Putamen (tissue), 1 donor: ENCODE data around the gene WIPI1.
"Not testable (repeated sequence)": the region's sequence is repeated elsewhere in the genome, so short reads cannot be mapped to it uniquely, and the experiment has no call there.

ENCODE experiments used
- DNase-seq: peaks from one replicate; pipeline ENCODE4 v3.0.0-alpha.2; 2016; ENCODE audit warnings: low spot score

WIPI1 gene

GRCh38 chr17:68384471-68384870 is 72.8 kb downstream of the WIPI1 start:
- no peak for DNase-seq

GRCh38 chr17:68383443-68384321 is 73.6 kb downstream of the WIPI1 start:
- DNase-seq = peak; percentile 8

DNA sequence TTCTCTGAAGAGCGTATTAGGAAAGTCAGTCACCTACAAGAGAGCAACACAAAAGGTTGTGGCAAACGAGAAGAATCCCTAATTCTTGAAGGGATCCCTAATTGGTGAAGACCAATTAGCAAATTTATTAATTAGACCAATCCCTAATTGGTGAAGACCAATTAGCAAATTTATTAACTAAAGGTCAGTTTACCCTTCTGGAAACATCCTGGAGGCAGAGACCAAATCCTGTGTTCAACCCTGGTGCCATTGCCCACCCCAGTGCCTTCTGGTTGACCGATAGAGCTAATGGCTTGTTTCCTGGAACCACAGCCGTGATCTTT is 74.2 kb downstream of the WIPI1 start:
- DNase-seq = no peak

DNA sequence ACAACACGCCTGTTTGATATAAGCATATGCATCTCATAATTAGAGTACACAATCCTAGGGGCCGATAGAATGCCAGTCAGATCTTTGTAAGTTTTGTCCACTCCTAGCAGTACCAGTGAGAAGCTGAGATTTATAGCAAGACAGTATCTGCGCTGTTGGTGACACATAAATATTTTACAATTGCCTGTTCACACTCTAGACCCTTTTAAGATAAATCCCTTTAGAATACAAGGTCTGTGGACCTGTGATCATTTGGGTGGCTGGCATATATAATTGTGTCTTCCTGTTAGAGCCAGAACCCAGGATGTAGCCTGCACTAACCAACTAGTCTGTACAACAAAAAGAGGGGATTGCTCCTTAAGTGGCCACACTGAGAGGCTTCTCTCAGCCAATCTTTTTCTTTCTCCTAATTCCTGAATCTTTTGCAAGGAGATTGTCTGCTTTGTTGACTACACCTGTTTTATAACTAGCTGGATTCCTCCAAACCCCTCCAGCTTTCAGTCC is 74.7 kb downstream of the WIPI1 start:
- DNase-seq = no peak

- no peak for DNase-seq
These were observed 76.0 kb downstream of the WIPI1 start for GRCh38 chr17:68381076-68381900.

DNA sequence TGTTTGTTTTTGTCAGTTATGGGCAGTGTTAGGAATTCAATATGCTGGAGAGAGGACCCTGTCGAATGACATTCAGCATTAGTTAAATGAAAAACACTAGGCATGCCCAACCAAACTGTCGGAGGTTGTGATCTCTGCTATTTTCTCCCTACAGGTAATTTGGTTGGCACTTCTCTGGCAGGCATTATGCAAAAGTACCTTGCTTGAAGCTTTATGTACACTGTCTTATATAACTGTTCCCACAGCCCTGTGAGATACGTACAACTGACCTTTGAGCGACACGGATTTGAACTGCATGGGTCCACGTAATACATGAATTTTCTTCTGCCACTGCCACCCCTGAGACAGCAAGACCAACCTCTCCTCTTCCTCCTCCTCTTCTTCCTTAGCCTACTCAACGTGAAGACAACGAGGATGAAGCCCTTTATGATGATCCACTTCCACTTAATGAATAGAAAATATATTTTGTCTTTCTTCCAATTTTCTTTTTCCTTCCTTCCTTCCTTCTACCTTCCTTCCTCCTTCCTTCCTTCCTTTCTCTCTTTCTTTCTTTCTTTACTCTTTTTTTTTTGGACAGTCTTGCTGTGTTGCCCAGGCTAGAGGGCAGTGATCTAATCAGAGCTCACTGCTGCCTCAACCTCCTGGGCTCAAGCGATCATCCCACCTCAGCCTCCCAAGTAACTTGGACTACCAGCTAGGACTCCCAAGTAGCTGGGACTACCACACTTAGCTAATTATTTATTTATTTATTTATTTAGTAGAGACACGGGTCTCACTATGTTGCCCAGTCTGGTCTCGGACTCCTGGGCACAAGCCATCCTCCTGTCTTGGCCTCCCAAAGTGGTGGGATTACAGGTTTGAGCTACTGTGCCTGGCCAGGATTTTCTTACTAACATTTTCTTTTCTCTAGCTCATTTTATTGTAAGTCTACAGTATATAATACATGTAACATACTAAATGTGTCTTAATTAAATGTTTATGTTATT is 77.3 kb downstream of the WIPI1 start:
- no peak for DNase-seq

DNA sequence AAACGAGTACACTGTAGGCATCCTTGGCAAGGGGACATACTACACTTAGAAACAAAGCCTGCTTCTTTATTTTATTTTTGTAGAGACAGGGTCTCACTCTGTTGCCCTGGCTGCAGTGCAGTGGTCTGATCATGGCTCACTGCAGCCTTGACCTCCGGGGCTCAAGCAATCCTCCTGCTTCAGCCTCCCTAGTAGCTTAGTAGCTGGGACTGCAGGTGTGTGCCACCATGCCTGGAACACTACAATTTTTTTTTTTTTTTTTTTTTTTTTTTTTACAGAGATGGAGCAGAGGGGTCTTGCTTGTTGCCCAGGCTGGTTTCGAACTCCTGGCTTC is 78.2 kb downstream of the WIPI1 start:
- no peak for DNase-seq

- DNase-seq = peak; percentile 47
These were observed 78.8 kb downstream of the WIPI1 start for GRCh38 chr17:68378268-68379176.

GRCh38 chr17:68377771-68378267 is 79.5 kb downstream of the WIPI1 start:
- no peak for DNase-seq

DNA sequence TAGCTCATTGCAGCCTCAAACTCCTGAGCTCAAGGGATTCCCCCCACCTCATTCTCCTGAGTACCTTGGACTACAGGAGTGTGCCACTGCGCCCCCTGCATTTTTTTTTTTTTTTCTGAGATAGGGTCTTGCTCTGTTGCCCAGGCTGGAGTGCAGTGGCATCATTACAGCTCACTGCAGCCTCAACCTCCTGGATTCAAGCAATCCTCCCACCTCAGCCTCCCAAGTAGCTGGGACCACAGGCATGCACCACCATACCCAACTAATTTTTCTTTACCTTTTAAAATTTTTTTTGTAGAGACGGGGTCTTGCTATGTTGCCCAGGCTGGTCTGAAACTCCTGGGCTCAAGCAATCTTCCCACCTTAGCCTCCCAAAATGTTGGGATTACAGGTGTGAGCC is 81.1 kb downstream of the WIPI1 start:
- not testable (repeated sequence) for DNase-seq

GRCh38 chr17:68375566-68375965 is 81.7 kb downstream of the WIPI1 start:
- DNase-seq = no peak
